Hindlimb muscle (tissue), 1 donor: ENCODE results near the gene TEPSIN. TPM values are rescaled to one million over a fixed set of nuclear protein-coding genes. Genes with fewer than 3 reads are reported as not detected.
"Not testable (repeated sequence)": the region's sequence is repeated elsewhere in the genome, so short reads cannot be mapped to it uniquely, and the experiment has no call there.

Source experiments
- DNase-seq: peaks from one replicate; pipeline ENCODE4 v3.0.0-alpha.2; 2013
- polyA plus RNA-seq: library from polyadenylated mRNA; unstranded; fragments of 120-200 nt; gene quantifications from one replicate; pipeline ENCODE4 v1.2.1, GENCODE V29; 2013; ENCODE audit not compliant: insufficient read length

Gene TEPSIN
- polyA plus RNA-seq, 1 donor, result 17.8 TPM

GRCh38 chr17:81235822-81236740 lies 2.8 kb downstream of the TEPSIN start:
- no peak for DNase-seq

GRCh38 chr17:81234940-81235821 lies 3.7 kb downstream of the TEPSIN start:
- DNase-seq, result no peak

- DNase-seq, result no peak
Measured at GRCh38 chr17:81234506-81234855, 4.4 kb downstream of the TEPSIN start.

GRCh38 chr17:81233811-81234505 lies 4.9 kb downstream of the TEPSIN start:
- no peak for DNase-seq

GRCh38 chr17:81233316-81233715 lies 5.5 kb downstream of the TEPSIN start:
- DNase-seq, result no peak

DNA sequence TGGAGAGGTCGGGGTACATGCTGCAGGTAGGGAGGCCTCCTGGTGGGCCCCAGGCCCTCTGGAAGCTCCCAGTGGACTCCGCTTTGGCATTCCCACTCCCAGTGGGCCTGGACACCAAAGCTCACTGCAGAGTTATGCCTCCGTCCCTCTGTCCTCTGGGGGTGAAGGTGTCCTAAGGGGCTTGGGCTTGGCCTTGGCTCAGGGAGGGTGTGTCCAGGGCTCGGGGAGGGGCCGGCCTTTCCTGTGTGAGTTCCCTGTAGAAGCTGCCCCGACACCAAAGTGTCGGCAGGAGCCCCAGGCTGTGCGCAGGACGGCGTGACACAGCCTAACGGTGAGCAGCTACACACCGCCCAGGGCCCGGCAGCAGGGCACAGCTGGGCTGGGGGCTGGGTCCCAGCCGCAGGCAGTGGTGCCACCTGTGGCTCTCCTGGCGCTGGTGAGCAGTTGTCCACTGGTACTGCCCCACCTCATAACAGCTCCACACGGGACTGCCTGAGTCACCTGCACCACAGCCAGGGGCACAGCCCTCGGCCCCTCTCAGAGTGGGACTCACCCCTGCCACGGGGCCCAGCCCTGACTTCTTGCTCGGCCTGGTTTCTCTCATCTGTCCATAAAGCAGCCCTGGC lies 6.1 kb downstream of the TEPSIN start:
- no peak for DNase-seq

DNA sequence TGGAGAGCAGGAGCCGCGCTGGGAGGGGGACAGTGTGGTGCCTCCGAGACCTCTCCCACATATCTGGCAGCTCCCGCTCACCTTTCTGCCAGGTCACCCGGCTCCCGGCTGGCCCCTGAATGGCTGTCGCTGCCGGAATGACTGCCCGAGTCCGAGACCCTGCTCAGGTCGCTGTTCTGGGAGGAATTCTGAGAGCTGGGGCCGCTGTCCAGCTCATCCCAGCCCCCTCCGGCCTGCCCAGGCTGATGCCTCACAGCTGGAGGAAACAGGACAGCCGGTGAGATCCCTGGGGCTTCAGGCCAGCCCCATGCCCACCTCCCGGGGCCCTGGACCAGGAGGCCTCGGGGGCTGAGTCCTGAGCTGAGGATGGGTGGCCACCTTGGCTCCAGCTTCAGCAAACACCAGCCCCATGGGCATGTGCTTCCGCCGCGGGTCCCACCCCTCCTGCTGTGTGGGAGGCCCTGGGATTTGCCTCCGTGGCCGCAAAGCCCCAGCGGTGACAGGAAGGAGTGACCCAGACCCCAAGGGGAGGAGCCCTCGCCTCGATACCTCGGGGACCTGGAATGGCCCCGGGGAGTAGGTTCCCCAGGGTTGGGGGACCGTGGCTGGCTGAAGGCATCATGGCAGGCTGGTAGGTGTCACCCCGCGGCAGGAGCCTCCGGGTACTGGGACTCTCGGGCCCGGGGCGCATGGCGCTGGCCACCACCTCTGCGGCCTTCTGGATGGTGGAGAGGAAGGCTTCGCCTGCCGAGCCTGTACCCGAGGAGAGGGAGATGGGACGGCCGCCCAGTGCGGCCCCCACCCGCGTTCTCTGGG lies 6.9 kb downstream of the TEPSIN start:
- DNase-seq, result no peak

- DNase-seq, result no peak
Measured at GRCh38 chr17:81231121-81231645, 7.7 kb downstream of the TEPSIN start.

DNA sequence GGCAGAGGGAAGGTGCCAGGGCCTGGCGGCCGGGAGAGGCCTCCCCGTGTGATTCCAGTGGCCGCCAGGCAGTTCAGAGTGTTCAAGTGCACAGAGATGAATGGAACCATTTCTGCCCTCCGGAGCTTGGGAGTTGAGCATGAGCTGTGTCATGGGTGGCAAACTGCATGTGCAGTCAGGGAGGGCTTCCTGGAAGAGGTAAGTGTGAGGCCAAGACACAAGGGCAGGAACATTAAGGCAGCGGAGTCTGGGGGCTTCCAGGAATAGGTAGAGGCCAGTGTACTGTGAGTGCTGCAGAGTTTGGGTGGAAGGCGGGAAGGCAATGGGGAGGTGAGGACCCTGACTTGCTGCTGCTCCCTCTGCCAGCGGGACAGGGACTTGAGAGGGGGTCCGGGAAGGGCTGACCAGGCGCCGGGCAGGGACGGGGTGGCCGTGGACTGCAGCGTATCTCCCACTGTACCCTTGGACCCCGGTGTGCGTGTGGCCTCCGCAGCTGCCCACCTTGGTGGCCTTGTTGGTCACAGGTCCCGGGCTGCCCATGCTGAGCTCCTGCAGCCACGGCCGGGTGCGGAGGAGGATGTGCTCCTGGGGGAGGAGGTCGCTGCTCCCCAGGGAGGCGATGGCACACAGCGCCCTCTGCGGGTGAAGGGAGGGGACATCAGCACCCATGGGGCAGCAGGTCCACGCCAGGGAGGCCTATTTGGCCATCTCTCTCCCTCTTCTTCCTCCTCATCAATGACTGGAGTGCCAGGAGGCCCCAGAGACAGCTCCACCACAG lies 8.6 kb downstream of the TEPSIN start:
- DNase-seq, result no peak

DNA sequence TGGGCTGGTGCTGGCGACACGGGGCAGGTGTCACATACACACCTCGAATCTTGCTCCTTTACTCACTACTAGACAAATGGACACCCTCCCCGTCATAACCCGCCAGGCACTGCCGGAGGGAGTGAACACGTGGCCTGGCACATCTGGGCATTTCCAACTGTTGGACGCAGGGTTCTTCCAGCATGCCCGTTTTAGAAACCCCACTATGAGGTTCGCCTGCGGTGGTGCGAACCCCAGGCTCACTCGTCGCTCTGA lies 9.3 kb downstream of the TEPSIN start:
- DNase-seq, result no peak

DNA sequence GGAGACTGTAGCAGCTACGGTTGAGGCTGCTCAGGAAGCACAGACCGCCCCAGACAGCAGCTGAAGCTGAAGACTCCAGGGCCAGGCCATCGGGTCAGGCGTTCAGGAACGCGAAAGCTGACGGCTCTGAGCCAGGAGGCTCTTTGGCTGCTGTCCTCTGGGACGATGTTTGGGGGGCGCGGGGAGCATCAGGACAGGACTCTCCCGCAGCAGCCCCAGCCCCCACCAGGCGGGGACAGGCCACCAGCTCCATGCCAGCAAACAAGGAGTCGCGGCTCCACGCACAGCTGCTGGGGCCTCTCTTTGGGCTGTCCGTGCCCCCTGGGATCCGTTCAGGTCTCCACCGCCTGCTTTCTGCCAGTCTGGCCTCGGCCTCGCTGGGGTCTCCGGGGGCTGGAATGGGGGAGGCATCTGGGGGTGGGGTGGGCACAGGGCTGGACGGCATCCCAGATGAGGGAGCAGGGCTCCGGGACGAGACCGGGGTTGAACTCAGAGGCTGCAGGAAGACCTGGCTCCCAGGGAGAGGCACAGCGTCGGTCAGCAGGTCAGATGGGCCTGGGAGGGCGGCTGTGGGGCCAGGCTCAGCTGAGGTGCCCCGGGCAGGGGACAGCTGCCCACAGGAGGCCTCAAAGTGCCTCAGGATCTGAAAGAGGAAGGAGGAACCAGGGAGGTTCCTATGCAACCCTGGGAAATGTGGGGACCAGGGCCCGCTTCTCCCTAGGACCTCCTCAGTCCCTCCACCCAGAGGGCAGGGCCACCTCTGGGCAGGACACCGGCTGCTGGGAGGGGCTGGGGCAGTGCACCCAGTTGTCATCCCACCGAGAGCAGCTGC lies 9.8 kb downstream of the TEPSIN start:
- DNase-seq, result no peak

DNA sequence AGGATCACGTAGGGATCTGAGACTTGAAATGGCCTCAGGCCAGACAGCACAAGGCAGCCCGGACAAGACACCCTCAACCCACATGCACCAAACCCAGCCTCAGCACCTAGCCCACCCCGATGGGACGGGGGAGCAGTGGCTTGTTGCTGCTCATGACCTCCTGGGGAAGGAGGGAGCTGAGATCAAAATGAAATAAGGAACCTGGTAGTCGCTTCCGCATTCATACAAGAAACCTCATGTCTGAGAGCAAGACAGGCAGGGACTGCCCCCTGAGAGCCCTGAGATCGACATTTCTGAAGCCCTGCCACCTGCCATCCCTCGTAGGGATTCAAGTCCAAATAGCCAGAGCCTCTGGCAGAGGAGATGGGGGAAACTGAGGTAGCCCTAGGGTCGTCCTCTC lies 10.4 kb downstream of the TEPSIN start:
- no peak for DNase-seq

DNA sequence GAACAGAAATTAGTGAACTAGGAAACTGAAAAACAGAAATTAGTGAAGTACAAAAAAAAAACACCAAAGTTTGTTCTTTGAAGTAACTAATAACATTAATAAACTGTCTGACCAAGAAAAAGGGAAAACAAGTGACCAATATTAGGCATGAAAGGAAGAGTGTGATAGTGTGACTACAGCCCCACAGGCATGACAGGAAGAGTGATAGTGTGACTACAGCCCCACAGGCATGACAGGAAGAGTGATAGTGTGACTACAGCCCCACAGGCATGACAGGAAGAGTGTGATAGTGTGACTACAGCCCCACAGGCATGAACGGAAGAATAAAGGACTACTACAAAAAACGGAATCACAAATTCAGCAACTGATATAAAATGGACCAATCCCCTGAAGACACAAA lies 11.2 kb downstream of the TEPSIN start:
- not testable (repeated sequence) for DNase-seq

DNA sequence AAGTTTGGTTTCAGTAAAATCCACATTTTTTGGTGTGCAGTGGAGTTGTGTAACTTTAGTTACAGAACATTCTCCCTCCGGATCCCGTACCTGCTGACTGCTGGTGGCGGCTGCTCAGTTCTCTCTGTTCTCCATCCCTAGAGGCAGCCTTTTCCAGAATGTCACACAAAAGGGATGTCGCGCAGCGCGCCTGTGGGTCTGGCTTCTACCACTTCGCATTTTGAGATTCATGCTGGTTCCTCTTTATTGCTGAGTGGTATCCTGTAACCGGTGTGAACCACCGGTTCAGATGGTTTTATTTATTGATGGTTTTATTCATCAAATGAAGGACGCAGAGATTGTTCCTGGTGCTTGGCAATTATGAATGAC lies 15.1 kb downstream of the TEPSIN start:
- DNase-seq, result no peak

GRCh38 chr17:81222906-81223761 lies 15.7 kb downstream of the TEPSIN start, which contains the start of gene CEP131:
Gene CEP131 (minus strand): TSS chr17:81222965. CDS start chr17:81220056, 2,909 bp downstream.
- peak; percentile 97 for DNase-seq

DNA sequence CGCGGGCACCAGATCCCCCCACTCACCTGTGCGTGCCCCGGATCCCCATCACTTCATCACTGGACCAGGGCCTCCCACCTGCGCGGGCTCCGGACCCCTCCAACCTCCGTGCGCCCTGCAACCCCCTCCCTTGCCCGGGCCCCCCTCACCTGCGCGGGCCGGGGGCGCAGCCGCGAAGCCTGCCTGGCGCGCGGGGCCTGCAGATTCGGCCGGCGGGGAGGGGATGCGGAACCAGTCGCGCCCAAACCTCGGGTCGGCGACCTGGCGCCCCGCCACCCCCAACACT lies 16.3 kb downstream of the TEPSIN start:
- DNase-seq, result no peak

- no peak for DNase-seq
Measured at GRCh38 chr17:81221842-81222619, 16.8 kb downstream of the TEPSIN start.

DNA sequence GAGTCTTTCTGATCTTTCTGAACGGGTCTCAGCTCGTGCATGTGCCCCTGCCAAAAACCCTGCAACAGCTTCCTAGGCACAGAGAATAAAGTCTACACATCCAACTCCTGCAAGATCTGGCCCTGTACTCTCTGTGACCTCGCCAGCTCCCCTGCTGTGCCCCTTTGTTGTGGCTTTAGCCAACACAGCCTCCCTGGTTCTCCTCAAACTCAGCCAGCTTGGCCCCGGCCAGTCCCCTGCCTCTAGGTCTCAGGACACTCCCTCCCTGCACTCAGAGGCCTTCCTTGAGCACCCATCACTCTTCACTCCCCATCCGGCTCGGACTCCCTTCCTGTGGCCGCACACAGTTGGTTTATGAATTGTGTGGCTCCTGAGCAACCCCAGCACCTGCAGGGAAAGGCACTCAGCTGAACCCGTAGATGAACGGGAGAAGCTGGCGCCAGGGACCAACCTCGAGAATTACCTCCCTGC lies 17.4 kb downstream of the TEPSIN start:
- DNase-seq, result no peak
